ENCODE measurements around the gene LGI2.
"Not testable (repeated sequence)": the region's sequence is repeated elsewhere in the genome, so short reads cannot be mapped to it uniquely, and the experiment has no call there.

The LGI2 gene

DNA sequence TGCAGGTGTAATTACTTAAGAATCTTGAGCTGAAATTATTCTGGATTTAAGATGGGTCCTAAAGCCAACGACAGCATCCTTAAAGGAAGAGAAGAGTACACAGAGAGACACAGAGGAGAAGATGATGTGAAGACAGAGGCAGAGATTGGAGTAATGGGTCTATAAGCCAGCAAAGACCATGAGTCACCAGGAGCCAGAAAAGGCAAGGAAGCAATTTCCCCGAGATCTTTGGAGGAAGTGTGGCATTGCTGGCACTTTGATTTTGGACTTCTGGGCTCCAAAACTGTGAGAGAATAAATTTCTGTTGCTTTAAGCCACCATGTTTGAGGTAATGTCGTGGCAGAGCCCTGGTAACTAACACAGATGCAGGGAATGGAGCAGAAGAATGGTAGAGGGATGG lies 32.4 kb upstream of the LGI2 start:
- TF ChIP-seq POLR2AphosphoS5 (IDR thresholded peaks at IDR 0.05; ENCODE audit: low read depth, low read length) (no peak), POLR2A (IDR thresholded peaks at IDR 0.05; ENCODE audit: low read depth, low read length) (no peak), TAF1 (IDR thresholded peaks at IDR 0.05; ENCODE audit: borderline replicate concordance, low read depth, low read length) (no peak)
- no peak for DNase-seq (ENCODE audit: insufficient read length)
- no peak for FAIRE-seq

DNA sequence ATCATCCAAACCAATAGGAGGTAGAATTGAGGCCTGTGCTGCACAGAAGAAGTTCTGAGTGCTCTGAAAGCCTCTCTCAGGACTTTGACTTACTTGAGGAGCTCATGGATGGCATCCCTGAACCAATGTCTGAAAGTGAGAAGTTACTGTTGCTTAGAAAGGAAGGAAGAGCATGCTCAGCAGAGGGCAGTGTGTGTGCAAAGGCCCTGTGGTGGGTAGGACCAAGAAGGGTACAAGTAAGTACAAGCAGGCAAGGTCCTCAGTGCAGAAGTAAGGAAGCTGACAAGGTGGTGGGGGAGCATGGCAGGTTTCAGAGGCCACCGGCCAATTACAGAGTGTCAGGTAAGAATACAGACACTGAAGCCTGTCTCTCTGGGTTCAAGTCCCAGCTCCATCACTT lies 31.4 kb upstream of the LGI2 start:
- DNase-seq (ENCODE audit: insufficient read length), result no peak
- no peak for FAIRE-seq
- TF ChIP-seq POLR2AphosphoS5 (IDR thresholded peaks at IDR 0.05; ENCODE audit: low read depth, low read length) (no peak), TAF1 (IDR thresholded peaks at IDR 0.05; ENCODE audit: borderline replicate concordance, low read depth, low read length) (no peak), POLR2A (IDR thresholded peaks at IDR 0.05; ENCODE audit: low read depth, low read length) (no peak)

DNA sequence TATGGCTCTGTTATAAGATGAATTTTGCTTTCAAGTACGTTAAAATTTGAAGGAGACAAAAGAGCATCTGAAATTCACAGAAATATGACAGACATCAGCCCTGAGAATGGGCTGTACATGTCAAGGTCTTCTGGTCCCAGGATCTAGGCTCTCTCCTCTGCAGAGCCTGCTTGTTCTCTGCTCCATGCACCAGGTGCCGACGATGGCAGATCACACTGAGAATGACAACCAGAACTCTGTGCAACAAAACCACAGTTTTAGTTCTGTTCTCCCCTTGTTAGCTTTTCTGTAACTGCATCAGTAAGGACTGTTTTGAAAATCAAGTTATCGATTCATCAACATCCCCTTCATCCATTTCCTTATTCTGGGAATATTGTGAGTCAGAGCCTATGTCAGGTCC lies 30.9 kb upstream of the LGI2 start:
- DNase-seq (ENCODE audit: insufficient read length), result no peak
- no peak for TF ChIP-seq POLR2AphosphoS5 (IDR thresholded peaks at IDR 0.05; ENCODE audit: low read depth, low read length)
- TF ChIP-seq TAF1 (IDR thresholded peaks at IDR 0.05; ENCODE audit: borderline replicate concordance, low read depth, low read length), result no peak
- TF ChIP-seq POLR2A (IDR thresholded peaks at IDR 0.05; ENCODE audit: low read depth, low read length), result no peak
- FAIRE-seq, result no peak

DNA sequence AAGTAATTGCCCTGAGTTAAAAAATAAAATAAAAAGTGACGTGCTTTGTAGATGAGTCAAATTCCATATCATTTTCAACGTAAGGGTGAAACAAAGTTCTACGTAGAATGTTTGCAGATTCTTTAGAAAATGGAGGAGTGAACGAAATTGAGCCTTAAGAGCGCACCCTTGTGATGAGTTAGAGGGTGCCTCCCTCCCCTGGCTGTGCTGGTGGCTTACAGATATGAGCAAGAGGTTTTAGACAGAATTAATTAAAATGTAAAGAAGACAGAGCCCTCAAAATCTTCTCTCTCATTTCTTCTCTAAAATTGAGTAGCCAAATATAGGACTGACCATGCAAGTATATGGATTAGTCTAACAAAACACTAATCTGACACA lies 30.2 kb upstream of the LGI2 start:
- no peak for FAIRE-seq
- no peak for DNase-seq (ENCODE audit: insufficient read length)
- TF ChIP-seq POLR2A (IDR thresholded peaks at IDR 0.05; ENCODE audit: low read depth, low read length) (no peak), POLR2AphosphoS5 (IDR thresholded peaks at IDR 0.05; ENCODE audit: low read depth, low read length) (no peak), TAF1 (IDR thresholded peaks at IDR 0.05; ENCODE audit: borderline replicate concordance, low read depth, low read length) (no peak)

DNA sequence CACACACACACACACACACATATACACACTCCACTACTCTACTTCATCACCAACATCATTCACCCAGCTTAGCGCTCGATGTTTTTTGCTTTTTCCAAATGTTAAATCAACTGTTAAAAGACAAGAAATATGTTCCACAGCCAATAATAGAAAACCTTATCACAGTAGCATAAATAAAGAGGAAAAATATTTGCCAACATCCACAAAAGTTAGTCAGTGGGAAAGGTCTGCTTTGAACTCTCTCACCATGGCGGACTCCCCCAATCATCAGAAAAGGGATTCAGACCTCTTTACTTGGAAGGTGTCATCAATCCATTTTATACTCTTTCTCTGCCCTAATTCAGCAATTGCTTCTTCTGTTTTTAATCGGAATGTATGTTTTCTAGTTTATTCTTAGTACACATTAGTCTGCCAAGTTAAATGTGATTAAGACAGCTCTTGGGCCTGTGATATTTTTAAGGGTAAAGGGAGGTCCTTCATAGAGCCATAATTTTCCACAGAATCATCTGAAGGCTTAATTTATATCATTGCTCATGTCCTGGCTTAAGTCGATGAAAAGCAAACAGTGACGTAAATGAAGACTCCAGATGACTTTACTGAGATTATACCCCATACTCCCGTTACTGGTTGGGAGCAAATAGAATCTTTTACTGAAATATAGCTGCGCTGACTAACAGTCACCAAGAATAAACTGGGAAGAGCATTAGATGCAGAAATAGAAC lies 29.7 kb upstream of the LGI2 start:
- FAIRE-seq (no peak), DNase-seq (ENCODE audit: insufficient read length) (no peak)
- TF ChIP-seq POLR2AphosphoS5 (IDR thresholded peaks at IDR 0.05; ENCODE audit: low read depth, low read length), result no peak
- TF ChIP-seq POLR2A (IDR thresholded peaks at IDR 0.05; ENCODE audit: low read depth, low read length), result no peak
- TF ChIP-seq TAF1 (IDR thresholded peaks at IDR 0.05; ENCODE audit: borderline replicate concordance, low read depth, low read length), result no peak

DNA sequence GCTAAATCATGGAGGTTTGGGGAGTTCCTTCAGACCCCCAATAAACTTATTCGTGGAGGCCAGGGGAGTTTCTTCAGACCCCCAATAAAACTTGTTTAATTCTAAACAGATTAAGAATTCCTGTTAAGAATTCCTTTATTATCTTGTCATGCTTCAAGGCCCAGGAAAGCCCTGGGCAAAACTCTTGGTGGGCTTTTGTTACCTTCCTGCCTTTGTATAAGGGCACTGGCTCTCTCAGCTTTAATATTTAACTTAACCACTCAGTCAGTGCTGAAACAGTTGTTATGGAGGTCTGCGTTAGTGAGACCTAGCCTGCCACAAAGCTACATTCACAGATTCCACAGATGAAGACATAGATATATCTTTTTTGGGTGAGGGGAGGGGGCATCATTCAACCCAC lies 29.0 kb upstream of the LGI2 start:
- no peak for TF ChIP-seq TAF1 (IDR thresholded peaks at IDR 0.05; ENCODE audit: borderline replicate concordance, low read depth, low read length)
- no peak for TF ChIP-seq POLR2AphosphoS5 (IDR thresholded peaks at IDR 0.05; ENCODE audit: low read depth, low read length)
- no peak for TF ChIP-seq POLR2A (IDR thresholded peaks at IDR 0.05; ENCODE audit: low read depth, low read length)
- DNase-seq (ENCODE audit: insufficient read length) (no peak), FAIRE-seq (no peak)

DNA sequence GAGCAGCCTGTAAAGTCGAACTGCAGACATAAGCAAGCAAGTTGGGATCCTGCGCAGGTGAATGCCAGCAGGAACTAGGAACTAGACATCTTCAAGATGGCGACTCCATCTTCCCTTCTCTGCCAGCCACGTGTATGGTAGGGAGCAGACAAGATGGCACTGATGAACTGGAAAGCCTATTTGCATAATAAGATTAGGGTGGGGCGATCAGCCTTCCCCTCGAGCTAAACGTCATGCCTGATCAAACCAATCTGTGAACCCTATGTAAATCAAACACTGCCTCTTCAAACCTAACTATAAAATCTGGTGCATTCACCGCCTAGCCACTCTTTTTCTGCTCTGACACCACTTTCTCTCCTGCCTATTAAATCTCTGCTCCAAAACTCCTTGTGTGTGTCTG lies 28.1 kb upstream of the LGI2 start:
- FAIRE-seq (no peak), DNase-seq (ENCODE audit: insufficient read length) (no peak)

DNA sequence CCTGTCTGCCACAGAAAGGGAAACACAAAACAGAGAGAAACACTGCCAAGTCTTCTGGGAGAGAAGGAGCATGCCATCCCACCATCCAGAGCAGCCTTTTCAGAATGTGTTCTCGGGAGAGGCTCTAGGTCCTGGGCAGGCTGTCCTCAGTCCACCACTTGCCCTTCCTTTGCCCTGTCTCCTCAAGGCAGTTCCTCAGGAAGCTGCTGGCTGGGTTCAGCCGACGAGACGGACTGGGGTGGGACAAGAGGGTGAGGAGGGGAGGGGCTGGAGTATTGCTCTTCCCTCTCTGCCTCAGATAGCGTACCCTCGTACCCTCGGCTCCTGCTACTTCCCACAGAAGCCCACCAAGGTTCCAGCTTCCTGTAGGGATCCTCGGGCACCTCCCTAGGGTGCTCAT lies 26.6 kb upstream of the LGI2 start:
- TF ChIP-seq POLR2A (IDR thresholded peaks at IDR 0.05; ENCODE audit: low read depth, low read length) (no peak), TAF1 (IDR thresholded peaks at IDR 0.05; ENCODE audit: borderline replicate concordance, low read depth, low read length) (no peak), POLR2AphosphoS5 (IDR thresholded peaks at IDR 0.05; ENCODE audit: low read depth, low read length) (no peak)
- no peak for FAIRE-seq
- DNase-seq (ENCODE audit: insufficient read length), result no peak

More for the DNA sequence above, 28.1 kb upstream of the LGI2 start:
- TF ChIP-seq TAF1 (IDR thresholded peaks at IDR 0.05; ENCODE audit: borderline replicate concordance, low read depth, low read length) (no peak), POLR2AphosphoS5 (IDR thresholded peaks at IDR 0.05; ENCODE audit: low read depth, low read length) (no peak), POLR2A (IDR thresholded peaks at IDR 0.05; ENCODE audit: low read depth, low read length) (no peak)

DNA sequence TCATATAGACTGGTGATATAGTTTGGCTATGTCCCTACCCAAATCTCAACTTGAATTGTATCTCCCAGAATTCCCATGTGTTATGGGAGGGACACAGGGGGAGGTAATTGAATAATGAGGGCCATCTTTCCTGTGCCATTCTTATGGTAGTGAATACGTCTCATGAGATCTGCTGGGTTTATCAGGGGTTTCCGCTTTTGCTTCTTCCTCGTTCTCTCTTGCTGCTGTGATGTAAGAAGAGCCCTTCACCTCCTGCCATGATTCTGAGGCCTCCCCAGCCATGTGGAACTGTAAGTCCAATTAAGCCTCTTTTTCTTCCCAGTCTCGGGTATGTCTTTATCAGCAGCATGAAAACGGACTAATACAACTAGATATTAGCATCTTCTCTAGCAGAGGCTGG lies 21.3 kb upstream of the LGI2 start:
- not testable (repeated sequence) for DNase-seq (ENCODE audit: insufficient read length); FAIRE-seq

DNA sequence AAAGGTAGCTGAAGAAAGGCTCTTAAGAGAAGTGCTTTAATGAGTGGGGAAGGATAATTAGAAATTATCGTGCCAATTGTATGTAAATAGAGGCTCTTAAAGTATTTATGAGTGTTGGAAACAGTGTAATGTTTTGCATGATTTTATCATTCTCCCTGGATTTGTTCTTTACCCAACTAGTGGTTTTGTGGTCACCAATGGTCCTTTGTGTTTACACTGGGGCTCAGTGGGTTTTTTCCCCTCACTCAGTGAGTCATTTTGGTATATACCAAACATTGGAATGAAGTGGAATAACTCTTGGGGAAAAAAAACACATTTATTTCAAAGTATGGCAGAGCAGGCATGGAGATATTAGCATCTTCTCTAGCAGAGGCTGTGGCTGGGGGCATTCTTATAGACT lies 20.8 kb upstream of the LGI2 start:
- FAIRE-seq, result no peak
- no peak for DNase-seq (ENCODE audit: insufficient read length)
- TF ChIP-seq TAF1 (IDR thresholded peaks at IDR 0.05; ENCODE audit: borderline replicate concordance, low read depth, low read length), result no peak
- TF ChIP-seq POLR2AphosphoS5 (IDR thresholded peaks at IDR 0.05; ENCODE audit: low read depth, low read length), result no peak
- no peak for TF ChIP-seq POLR2A (IDR thresholded peaks at IDR 0.05; ENCODE audit: low read depth, low read length)

DNA sequence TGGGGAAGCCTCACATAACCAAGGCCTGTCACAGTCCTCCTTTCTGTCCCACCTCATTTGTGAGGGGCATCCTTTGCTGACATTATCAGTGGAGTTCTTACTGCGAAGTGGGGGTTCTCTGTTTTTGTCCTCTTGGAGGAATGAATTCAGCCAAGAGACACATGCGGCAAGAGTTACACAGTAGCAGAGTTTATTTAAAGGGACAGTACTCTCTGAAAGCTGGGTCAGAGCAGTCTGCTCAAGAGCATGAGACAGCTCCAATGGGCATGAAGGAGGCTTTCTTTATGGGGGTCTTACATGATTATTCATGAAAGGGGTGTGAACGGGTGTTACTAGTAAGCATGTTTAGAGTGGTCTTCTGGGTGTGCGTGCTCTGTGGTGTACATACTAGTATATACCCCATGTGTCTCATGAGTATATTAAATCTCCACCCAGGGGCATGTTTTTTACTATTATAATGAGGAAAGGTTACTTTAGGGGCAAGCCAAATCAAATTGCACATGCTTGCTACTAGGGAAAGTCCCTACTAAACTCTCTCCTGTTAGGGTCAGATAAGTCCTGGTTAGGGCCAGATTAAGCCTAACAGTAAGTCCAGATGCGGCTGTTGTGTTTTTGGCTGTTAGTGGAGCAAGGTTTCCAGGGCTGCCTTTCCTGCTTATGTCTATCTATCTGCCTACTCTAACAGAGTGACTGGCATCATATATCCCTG lies 19.8 kb upstream of the LGI2 start:
- no peak for TF ChIP-seq TAF1 (IDR thresholded peaks at IDR 0.05; ENCODE audit: borderline replicate concordance, low read depth, low read length)
- TF ChIP-seq POLR2AphosphoS5 (IDR thresholded peaks at IDR 0.05; ENCODE audit: low read depth, low read length), result no peak
- no peak for TF ChIP-seq POLR2A (IDR thresholded peaks at IDR 0.05; ENCODE audit: low read depth, low read length)
- DNase-seq (ENCODE audit: insufficient read length) (no peak), FAIRE-seq (no peak)

DNA sequence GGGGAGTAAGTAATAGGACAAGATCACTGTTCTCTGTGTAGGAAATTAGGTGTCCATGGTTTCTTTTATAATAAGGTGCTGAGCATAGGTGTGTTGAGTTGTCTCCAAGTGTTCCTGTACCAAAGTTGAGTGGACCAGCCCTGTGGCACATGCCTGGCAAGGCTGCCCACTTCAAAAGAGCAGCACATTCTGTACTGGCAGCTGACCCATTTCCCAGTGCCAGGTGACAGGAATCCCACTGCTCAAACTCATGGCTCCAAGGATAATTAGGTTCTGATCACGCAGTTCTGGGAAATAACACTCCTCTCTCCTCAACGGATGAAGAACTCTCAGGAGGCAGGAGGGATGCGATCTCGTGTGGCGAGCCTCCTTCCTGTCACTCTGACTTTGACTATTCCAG lies 12.8 kb upstream of the LGI2 start:
- DNase-seq (ENCODE audit: insufficient read length) (no peak), FAIRE-seq (no peak)
- TF ChIP-seq POLR2A (IDR thresholded peaks at IDR 0.05; ENCODE audit: low read depth, low read length) (no peak), POLR2AphosphoS5 (IDR thresholded peaks at IDR 0.05; ENCODE audit: low read depth, low read length) (no peak), TAF1 (IDR thresholded peaks at IDR 0.05; ENCODE audit: borderline replicate concordance, low read depth, low read length) (no peak)
